DOHH2 (cell line): ENCODE results near the gene IL11.

ENCODE experiments used
- EZH2phosphoT487 ChIP-seq: fragments of 200-600 bp; sonication (generic); IDR thresholded peaks from 2 replicates; pipeline ENCODE4 v1.6.1; 2017; ENCODE audit warnings: borderline replicate concordance, mild to moderate bottlenecking, antibody characterized with exemption, low read length, moderate library complexity, mixed read lengths
- TF ChIP-seq, protein P1 (sequence below): fragments of 200-600 bp; sonication (generic); IDR thresholded peaks from one replicate; pipeline ENCODE4 v1.5.1; 2014; ENCODE audit warnings: antibody characterized with exemption, mild to moderate bottlenecking, low read depth, low read length; ENCODE audit not compliant: poor library complexity, severe bottlenecking

DNA sequence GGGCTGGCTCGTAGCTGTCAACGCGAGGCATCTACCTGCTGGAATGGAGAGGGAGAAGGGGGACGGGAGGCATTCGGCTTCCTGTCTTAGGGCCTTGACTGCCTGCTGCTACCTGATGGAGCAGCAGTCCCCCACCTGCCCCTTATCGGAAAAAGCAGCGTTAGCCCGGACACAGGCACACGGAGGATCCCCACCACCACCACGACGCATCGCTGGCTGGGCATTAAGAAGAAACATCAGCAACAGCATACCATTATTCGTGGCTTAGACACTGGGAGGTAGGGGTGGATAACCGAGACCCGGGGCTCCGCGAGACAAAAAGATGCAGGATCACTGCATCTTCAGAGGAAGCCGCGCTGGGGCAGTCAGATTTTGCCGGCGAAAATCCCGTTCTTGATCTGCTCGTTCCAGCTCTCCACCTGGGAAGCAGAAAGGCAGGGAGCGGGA is 16.9 kb downstream of the IL11 start:
- TF ChIP-seq, protein P1, sequence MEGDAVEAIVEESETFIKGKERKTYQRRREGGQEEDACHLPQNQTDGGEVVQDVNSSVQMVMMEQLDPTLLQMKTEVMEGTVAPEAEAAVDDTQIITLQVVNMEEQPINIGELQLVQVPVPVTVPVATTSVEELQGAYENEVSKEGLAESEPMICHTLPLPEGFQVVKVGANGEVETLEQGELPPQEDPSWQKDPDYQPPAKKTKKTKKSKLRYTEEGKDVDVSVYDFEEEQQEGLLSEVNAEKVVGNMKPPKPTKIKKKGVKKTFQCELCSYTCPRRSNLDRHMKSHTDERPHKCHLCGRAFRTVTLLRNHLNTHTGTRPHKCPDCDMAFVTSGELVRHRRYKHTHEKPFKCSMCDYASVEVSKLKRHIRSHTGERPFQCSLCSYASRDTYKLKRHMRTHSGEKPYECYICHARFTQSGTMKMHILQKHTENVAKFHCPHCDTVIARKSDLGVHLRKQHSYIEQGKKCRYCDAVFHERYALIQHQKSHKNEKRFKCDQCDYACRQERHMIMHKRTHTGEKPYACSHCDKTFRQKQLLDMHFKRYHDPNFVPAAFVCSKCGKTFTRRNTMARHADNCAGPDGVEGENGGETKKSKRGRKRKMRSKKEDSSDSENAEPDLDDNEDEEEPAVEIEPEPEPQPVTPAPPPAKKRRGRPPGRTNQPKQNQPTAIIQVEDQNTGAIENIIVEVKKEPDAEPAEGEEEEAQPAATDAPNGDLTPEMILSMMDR, result no peak
- TF ChIP-seq EZH2phosphoT487, result no peak
